GM18526 (cell line): ENCODE measurements around the gene XKR8.

Experiments used
- POLR2A ChIP-seq: IDR thresholded peaks from 3 replicates; pipeline ENCODE4 v1.6.1; 2011; ENCODE audit not compliant: insufficient read length; ENCODE audit errors: extremely low read depth

XKR8 gene

GRCh38 chr1:27949027-27949426 lies 10.7 kb upstream of the XKR8 start:
- no peak for TF ChIP-seq POLR2A

- TF ChIP-seq POLR2A: no peak
Measured at GRCh38 chr1:27951396-27951795, 8.4 kb upstream of the XKR8 start.

GRCh38 chr1:27952147-27952546 lies 7.6 kb upstream of the XKR8 start:
- no peak for TF ChIP-seq POLR2A

GRCh38 chr1:27954186-27954585 lies 5.6 kb upstream of the XKR8 start:
- TF ChIP-seq POLR2A: no peak

GRCh38 chr1:27955076-27955475 lies 4.7 kb upstream of the XKR8 start:
- no peak for TF ChIP-seq POLR2A

GRCh38 chr1:27956761-27957160 lies 3.0 kb upstream of the XKR8 start:
- TF ChIP-seq POLR2A: no peak

GRCh38 chr1:27957655-27958054 lies 2.1 kb upstream of the XKR8 start:
- no peak for TF ChIP-seq POLR2A

- no peak for TF ChIP-seq POLR2A
Measured at GRCh38 chr1:27958513-27958912, 1.3 kb upstream of the XKR8 start.

- no peak for TF ChIP-seq POLR2A
Measured at GRCh38 chr1:27960762-27961645, 1.2 kb downstream of the XKR8 start.

GRCh38 chr1:27961646-27962221 lies 2.0 kb downstream of the XKR8 start:
- TF ChIP-seq POLR2A: no peak

- no peak for TF ChIP-seq POLR2A
Measured at GRCh38 chr1:27963393-27963792, 3.6 kb downstream of the XKR8 start.

GRCh38 chr1:27966402-27967105 lies 6.8 kb downstream of the XKR8 start:
- TF ChIP-seq POLR2A: no peak

GRCh38 chr1:27967106-27967883 lies 7.5 kb downstream of the XKR8 start:
- TF ChIP-seq POLR2A: no peak

- TF ChIP-seq POLR2A: no peak
Measured at GRCh38 chr1:27967884-27968466, 8.2 kb downstream of the XKR8 start.

GRCh38 chr1:27968692-27969091 lies 8.9 kb downstream of the XKR8 start:
- no peak for TF ChIP-seq POLR2A
